Esophagus mucosa (tissue), 1 donor: ENCODE results near the gene C12orf43. TPM values are rescaled to one million over a fixed set of nuclear protein-coding genes. Genes with fewer than 3 reads are reported as not detected.

Experiments used
- ATAC-seq: fragments of 200-7000 bp; cut with Tn5 transposase; one replicate; pipeline ENCODE4 v1.9.1; 2020
- total RNA-seq: library from RNA; stranded (reverse); gene quantifications from one replicate; pipeline ENCODE4 v1.2.4, GENCODE V29; 2023
- donor health status: DM: yes; HTN: yes; CAD: no.

C12orf43 gene
- total RNA-seq, 1 donor from 2014 or later = 7.9 TPM

DNA sequence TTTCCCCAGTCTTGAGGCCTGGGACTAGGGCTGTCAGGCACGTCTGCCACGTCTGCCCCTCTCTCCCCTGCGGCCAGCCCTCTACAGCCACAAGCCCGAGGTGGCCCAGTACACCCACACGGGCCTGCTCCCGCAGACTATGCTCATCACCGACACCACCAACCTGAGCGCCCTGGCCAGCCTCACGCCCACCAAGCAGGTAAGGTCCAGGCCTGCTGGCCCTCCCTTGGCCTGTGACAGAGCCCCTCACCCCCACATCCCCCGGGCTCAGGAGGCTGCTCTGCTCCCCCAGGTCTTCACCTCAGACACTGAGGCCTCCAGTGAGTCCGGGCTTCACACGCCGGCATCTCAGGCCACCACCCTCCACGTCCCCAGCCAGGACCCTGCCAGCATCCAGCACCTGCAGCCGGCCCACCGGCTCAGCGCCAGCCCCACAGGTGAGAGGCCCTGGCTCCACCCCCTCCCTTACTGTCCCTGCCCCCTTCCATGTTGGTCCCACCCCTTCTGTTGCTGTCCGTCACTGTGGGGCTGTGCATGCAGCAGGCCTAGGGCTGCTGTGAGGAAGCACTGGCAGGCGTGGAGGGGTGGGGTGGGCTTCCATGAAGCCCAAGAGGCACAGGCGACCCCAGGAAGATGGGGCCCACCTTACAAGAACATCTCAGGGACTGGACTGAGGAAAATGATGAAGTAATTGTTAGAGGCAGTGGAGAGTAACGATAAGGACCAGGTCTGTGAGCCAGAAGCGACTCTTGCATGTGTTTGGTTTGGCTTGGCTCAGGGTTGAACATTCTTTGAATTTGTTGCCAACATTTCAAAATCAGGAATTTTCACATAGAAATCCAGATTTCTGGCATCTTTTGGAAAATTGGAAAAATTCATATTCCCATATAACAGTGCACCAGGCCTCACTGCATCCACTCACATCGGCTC is 16.8 kb downstream of the C12orf43 start:
- peak; percentile 14 for ATAC-seq

DNA sequence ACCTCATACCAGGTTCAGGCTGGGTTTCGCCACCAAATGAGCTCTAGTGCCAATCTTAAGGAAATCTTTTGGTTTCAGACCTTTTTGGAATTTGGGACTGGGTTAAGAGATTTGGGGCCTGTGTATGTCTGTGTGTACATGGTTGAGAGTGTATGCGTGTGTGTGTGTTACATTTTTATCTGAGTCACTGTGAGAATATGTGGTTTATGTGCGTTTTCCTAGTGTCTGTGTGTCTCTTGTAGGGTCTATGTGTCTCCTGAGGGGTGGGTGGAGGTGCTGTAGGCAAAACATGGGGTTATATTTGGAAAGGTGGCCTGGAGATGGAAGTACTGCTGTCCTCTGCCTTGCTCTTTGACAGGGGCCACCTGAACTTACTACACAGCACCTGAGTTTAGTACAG is 17.9 kb downstream of the C12orf43 start:
- no peak for ATAC-seq

DNA sequence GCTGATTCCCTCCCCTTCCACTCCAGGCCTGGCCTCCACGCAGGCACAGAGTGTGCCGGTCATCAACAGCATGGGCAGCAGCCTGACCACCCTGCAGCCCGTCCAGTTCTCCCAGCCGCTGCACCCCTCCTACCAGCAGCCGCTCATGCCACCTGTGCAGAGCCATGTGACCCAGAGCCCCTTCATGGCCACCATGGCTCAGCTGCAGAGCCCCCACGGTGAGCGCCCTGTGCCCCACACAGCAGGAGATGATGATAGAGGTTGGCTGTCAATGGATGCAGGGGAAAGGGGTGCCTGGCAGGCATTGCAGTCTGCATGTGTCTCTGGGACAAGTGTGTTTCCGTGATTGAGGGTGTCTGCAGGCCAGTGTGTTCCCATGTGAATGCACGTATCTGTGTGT is 18.8 kb downstream of the C12orf43 start:
- no peak for ATAC-seq

DNA sequence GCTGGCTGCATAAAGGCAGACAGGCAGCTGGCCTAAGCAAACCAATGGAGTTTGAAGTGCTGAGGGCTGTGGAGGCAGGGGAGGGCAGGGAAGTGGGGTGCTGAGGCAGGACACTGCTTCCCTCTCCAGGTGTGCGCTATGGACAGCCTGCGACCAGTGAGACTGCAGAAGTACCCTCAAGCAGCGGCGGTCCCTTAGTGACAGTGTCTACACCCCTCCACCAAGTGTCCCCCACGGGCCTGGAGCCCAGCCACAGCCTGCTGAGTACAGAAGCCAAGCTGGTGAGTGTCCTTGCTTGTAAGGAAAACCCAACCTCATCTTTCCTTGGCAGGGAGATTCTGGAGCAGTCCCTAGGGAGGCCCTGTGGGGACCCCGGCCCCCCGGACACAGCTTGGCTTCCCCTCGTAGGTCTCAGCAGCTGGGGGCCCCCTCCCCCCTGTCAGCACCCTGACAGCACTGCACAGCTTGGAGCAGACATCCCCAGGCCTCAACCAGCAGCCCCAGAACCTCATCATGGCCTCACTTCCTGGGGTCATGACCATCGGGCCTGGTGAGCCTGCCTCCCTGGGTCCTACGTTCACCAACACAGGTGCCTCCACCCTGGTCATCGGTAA is 20.0 kb downstream of the C12orf43 start:
- ATAC-seq = no peak

DNA sequence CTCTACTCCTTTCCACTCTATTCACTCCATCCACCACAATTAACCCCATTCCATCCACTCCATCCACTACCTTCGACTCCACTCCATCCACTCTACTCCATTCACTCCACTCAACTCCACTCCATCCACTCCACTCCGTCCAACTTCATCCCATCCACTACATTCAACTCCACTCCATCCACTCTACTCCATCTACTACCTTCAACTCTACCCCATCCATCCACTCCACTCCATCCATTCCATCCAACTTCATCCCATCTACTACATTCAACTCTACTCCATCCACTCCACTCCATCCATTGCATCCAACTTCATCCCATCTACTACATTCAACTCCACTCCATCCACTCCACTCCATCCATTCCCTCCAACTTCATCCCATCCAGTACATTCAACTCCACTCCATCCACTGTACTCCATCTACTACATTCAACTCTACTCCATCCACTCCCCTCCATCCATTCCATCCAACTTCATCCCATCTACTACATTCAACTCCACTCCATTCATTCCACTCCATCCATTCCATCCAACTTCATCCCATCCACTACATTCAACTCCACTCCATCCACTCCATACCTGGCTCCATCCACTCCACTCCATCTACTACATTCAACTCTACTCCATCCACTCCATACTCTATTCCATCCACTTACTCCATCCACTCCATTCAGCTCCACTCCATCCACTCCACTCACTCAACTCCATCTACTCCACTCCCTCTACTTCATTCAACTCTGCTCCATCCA is 21.5 kb downstream of the C12orf43 start:
- ATAC-seq = no peak

DNA sequence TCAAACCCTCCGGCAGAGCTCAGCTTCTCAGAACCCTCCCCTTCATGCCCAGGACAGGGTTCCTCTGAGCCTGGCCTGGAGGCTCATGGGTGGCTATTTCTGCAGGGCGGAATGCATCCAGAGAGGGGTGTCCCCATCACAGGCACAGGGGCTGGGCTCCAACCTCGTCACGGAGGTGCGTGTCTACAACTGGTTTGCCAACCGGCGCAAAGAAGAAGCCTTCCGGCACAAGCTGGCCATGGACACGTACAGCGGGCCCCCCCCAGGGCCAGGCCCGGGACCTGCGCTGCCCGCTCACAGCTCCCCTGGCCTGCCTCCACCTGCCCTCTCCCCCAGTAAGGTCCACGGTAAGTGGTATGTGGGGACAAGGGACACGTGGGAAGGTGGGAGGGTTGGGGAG is 22.2 kb downstream of the C12orf43 start:
- peak; percentile 14 for ATAC-seq

DNA sequence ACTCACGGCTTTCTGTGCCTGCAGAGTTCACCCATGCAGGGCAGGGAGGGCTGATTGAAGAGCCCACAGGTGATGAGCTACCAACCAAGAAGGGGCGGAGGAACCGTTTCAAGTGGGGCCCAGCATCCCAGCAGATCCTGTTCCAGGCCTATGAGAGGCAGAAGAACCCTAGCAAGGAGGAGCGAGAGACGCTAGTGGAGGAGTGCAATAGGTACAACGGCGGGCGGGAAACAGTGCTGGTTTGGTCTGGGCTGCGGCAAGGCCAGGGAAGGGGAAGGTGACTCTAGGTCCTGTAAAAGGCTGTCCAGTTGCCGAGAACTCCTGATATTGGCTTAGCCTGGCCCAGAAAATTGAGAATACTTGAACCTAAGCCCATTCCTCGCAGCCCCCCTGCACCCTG is 22.8 kb downstream of the C12orf43 start:
- ATAC-seq = no peak

DNA sequence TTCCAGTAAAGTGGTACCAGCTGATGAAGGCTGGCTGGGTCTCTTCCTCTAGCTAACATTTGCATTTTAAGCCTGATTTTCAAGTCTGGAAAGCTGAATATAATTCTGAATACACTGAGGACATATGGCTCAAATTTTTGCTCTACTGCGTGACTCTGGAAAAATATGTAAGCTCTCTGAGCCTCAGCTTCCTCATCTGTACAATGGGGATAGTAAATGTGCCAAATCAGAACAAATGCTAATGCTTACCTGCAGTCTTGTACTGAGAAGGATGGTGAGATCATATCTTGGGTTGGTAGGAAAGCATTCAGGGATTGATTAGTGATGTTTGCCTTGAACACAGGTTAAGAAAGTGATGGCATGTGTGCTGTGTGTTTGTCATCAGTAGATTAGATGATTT is 23.3 kb downstream of the C12orf43 start:
- ATAC-seq = no peak

DNA sequence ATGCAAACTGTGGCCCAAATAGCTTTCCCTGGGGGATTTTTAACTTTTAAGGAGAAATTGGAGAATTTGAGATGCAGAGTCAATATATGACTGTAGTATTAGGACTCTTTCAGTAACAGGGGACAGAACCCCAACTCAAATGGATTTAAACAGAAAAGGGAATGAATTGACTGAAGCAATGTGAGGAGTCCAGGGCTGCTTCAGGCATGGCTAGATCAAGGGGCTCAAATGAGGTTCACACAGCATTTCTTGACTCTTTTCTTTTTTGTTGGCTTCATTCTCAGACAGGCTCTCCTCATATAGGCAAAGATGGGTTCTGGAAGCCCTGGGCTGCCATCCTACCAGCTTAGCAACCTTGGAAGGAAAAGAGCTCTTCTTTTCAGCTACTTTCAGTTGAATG is 24.3 kb downstream of the C12orf43 start:
- no peak for ATAC-seq

DNA sequence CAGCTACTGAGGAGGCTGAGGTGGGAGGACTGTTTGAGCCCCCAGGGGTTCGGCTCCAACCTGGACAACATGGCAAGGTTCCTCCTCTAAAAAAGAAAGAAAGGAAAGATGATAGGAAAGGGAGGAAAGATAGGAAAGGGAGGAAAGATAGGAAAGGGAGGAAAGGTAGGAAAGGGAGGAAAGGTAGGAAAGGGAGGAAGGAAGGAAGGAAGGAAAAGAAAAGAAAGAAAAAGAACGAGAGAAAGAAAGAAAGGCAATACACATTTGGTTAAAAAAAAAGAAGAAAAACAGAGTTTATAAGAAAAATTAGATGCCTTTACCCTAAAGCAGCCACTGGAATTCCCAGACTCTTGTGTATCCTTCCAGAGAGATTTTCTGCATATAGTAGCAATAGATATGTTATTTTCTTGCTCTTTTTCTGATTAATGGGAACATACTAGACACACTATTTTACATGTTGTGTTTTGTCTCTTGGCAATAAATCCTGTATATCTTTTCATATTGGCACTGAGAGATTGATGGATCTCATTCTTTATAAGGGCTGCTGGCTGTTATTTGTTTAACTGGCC is 25.7 kb downstream of the C12orf43 start:
- ATAC-seq = no peak

DNA sequence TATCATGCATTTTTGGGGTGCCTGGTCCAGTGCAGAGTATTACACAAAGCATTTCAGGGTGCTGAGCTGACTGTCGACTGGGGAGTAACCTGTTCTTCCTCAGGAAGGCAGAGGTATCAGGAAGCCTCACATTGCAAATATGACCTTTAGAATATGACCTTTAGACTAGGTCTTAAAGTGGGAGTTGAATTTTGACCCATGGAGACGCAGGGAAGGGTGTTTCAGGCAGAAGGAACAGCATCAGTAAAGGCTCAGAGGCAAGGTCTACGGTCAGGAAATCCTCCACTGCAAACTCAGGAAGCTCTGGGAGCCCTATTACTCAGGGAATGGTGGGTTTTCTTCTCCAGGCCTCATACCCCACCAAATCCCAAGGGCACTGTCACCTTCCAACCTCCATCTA is 26.6 kb downstream of the C12orf43 start:
- ATAC-seq = no peak

DNA sequence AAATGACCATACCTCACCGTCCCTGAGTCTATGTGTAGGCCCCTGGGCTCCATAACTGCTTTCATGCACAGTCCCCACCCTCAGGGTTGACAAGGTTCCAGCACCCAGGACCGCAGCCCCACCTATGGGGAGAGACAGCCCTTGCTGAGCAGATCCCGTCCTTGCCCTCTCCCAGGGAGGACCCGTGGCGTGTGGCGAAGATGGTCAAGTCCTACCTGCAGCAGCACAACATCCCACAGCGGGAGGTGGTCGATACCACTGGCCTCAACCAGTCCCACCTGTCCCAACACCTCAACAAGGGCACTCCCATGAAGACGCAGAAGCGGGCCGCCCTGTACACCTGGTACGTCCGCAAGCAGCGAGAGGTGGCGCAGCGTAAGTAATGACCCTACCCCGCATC is 27.6 kb downstream of the C12orf43 start:
- no peak for ATAC-seq

DNA sequence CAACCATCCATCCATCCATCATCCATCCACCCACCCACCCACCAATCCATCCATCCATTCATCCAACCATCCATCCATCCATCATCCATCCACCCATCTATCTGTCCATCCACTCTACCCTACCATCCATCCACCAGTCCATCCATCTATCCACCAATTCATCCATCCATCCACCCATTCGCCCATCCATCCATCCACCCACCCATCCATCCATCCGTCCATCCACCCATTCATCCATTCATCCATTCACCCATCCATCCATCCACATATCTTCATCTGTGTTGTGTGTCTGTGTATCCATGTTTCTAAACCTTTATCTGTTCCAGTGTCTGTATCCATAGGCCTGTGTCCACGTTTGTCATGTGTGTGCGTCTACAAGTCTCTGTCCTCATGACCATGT is 28.1 kb downstream of the C12orf43 start:
- no peak for ATAC-seq

DNA sequence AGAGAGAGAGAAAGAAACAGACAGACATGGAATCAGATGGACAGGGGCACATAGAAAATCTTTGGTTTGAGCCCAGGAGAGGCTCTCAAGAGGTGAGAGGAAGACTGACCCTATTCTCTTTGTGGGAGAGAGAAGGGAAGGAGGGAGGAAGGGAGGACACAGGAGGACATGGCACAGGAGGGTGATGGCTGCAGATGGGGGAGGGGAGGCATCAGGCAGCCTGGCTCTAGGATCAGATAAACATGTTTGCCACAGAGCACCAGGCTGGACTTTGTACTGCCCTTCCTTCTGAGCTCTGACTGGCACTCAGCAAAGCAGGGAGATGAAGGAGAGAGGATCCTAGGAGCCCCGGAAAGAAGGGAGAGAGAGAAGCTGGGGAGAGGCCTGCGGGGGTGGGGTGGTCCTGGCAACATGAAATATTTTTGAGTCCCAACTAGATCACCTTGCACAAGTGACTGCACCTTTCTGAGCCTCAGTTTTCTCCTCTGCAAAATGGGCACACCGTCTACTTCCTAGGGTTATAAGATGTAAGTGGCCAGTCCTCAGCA is 31.9 kb downstream of the C12orf43 start:
- ATAC-seq = no peak

DNA sequence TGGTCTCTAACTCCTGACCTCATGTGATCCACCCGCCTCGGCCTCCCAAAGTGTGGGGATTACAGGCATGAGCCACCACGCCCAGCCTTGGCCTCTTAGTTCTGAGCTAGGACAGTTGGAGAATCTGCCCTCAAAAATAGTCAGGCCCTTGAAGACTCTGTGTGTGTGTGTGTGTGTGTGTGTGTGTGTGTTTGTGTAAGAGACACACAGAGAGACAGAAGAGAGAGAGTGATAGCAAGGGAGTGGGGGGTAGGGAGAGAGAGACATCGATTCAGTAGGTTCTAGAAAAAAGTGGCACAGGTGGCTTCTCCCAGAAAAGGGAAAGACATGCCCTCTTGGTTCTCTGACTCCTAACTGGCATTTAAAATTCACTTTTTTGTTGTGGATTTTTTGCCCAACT is 32.5 kb downstream of the C12orf43 start:
- ATAC-seq = no peak

DNA sequence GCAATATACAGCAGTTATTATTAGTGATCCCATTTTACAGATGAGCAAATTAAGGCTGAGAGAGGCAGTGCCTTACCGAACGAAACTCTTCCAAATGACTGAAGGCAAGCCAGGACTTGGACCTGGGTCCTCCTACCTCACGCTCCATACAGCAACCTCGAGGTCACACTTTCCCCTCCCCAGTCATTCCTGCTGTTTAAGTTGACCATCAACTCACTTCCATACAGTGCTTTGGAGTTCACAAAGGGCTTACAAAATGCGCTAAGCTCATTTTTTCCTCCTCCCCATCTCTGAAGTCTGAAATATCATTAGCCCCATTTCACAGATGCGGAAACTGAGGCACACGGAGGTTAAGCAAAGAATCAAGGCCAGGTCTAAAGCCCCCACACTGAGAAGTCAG is 33.6 kb downstream of the C12orf43 start:
- ATAC-seq = no peak

DNA sequence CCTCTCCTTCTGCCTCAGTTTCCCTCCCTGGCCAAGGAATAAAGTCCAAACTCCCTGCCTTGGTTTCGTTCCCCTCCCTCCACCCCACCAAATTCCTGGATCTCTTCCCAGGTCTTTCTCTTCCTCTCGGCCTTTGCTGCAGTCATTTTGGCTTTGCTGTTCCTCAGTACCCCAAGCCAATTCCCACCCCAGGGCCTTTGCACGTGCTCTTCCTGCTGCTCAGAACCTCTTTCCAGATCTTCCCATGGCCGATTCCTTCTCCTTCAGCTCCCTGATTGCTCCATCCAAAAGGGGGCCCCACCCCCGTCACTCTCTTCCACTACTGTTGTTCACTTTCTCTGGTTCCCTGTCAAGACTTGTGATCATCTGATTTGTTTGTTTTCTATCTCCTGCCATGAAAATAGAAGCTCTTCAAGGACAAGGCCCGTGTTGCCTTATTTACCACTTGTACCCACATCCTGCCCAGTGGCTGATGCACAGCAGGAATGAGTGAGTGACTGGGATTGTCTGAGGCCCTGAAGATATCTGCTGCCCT is 34.8 kb downstream of the C12orf43 start:
- no peak for ATAC-seq

DNA sequence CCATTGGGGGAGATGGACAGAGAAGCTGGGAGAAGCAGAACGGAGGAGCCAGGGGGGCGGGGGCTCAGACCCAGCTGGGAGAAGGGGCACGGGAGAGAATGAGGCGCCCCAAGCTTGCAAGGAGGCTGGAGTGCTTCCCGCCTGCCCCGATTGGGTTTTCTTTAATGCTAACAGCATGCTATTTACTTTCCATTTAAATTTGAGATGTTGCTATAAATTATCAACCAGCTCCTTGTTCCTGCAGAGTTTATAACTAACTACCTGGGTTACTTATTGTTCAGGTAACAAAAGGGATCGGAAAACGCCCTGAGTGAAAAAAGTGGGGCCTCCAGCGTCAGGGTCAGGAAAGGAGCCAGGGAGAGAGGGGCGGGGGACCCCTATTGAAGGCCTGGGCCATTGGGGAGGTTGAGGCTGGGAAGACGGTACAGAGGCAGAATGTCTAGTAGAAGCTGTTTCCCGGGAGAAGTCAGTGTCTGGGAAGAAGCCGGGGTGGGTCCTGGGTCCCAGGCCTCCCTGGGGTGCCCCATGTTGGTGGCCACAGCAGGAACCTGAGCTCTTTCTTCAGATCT is 35.4 kb downstream of the C12orf43 start:
- ATAC-seq = no peak

DNA sequence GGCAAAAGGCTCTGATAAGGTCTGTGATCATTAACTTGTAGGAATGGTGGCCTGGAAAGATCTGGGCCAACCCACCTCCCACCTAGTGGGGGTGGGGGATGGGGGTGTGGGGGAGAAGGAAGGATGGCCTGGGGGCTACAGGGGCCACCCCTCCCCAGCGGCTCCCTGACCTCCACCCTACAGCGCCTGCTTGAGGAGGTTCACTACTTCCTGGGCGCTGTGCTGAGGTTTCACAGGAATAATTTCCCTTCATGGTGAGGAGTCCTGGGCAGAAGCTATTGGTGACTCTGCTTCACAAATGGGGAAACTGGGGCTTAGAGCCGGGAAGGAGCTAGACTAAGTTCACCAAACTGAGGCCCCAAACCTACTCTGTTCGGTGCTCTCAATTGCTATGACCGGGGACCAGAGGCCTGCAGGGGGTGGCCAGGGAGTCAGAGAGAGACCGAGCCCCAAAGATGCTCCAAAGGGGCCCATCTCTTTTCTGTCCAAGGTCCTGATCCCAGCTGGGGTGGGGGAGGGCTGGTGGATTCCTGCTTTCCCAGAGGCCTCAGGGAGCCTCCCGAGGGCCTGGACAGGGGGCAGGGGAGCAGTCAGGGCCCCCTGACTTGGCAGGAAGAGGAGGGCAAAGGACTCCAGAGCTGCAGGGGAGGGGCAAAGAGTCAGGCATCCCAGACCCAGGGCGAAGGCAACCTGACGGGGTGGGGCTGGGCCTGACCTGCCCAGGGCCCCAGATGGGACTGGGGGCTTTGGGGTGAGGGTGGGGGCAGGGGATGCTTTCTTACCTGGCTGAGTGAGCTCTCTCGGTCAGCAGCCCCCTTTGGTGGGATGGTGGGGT is 36.2 kb downstream of the C12orf43 start:
- no peak for ATAC-seq

DNA sequence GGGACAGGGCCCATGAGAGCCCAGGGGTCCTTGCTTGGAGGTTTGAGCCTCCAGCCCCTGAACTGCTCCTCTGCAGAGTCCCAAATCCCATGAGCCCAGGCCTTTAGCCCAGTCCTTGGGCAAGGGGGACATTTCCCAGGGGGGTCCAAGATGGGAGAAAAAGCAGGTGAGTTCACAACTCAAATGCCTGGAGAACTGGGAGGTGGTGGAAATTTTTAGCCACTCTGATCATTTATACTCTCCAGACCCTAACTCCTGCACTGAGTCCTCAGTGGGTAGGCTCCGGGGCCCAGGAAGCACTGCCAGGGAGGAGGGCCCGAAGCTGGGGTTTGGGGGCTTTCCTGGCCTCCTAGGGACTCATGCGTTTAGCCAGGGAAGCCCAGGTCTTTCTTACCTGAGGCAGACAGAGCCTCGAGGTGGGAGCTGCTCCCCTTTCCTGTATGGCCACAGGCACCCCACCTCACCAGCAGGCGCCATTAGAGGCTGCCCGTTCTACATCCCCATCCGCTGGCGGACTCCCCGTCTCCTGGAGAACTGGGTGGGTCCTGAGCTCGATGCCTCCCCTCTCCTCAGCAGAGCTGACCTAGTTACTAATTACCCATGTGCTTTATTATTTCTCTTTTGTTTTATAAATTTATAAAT is 36.9 kb downstream of the C12orf43 start:
- ATAC-seq = peak; percentile 12
